ENCODE results near the gene EIF4ENIF1. TPM values are rescaled to one million over a fixed set of nuclear protein-coding genes. Genes with fewer than 3 reads are reported as not detected.
"Not testable (repeated sequence)": the region's sequence is repeated elsewhere in the genome, so short reads cannot be mapped to it uniquely, and the experiment has no call there.

Gene EIF4ENIF1
- total RNA-seq, 1 donor from 2014 or later = 27.2 TPM

GRCh38 chr22:31530823-31531195 lies 41.2 kb upstream of the EIF4ENIF1 start:
- Histone ChIP-seq H3K4me3 (no peak overlapping the region), H3K27me3 (no peaks in the 10 kb centered on the region), H3K36me3 (peaks cover 12% of the 10 kb centered on the region), H3K9me3 (no peaks in the 10 kb centered on the region), H3K4me1 (no peaks in the 10 kb centered on the region), H3K27ac (no peak overlapping the region)
- ATAC-seq (no peak), DNase-seq (no peak)
- TF ChIP-seq CTCF (IDR thresholded peaks at IDR 0.05) = no peak
- intact Hi-C loops (cut with DNase I) = no loop called here

GRCh38 chr22:31526270-31526669 lies 36.6 kb upstream of the EIF4ENIF1 start:
- intact Hi-C loops (cut with DNase I) = no loop called here
- H3K9me3 ChIP-seq = no peaks in the 10 kb centered on the region
- no peak for TF ChIP-seq CTCF (IDR thresholded peaks at IDR 0.05)
- no peaks in the 10 kb centered on the region for H3K4me1 ChIP-seq
- DNase-seq (no peak), ATAC-seq (no peak)
- H3K4me3 ChIP-seq = no peak overlapping the region
- no peak overlapping the region for H3K27ac ChIP-seq
- peaks cover 12% of the 10 kb centered on the region for H3K36me3 ChIP-seq
- H3K27me3 ChIP-seq = no peaks in the 10 kb centered on the region

- H3K27me3 ChIP-seq; intact Hi-C loops (cut with DNase I); DNase-seq; H3K4me3 ChIP-seq; H3K9me3 ChIP-seq; H3K36me3 ChIP-seq; H3K4me1 ChIP-seq; ATAC-seq; H3K27ac ChIP-seq: not testable (repeated sequence)
These were observed 34.5 kb upstream of the EIF4ENIF1 start for GRCh38 chr22:31524132-31524531.

- H3K27me3 ChIP-seq = no peaks in the 10 kb centered on the region
- no peak for DNase-seq
- no peaks in the 10 kb centered on the region for H3K4me1 ChIP-seq
- no peak overlapping the region for H3K4me3 ChIP-seq
- H3K9me3 ChIP-seq = no peaks in the 10 kb centered on the region
- ATAC-seq = no peak
- no peak overlapping the region for H3K27ac ChIP-seq
- intact Hi-C loops (cut with DNase I) = no loop called here
- no peak for TF ChIP-seq CTCF (IDR thresholded peaks at IDR 0.05)
- H3K36me3 ChIP-seq = no peaks in the 10 kb centered on the region
These were observed 30.4 kb upstream of the EIF4ENIF1 start for GRCh38 chr22:31520051-31520450.

- no peak for DNase-seq
- Histone ChIP-seq H3K9me3 (no peaks in the 10 kb centered on the region), H3K36me3 (peaks cover 11% of the 10 kb centered on the region), H3K27me3 (no peaks in the 10 kb centered on the region), H3K4me3 (no peak overlapping the region), H3K4me1 (no peaks in the 10 kb centered on the region), H3K27ac (no peak overlapping the region)
- ATAC-seq = no peak
- intact Hi-C loops (cut with DNase I) = no loop called here
- no peak for TF ChIP-seq CTCF (IDR thresholded peaks at IDR 0.05)
These were observed 19.6 kb upstream of the EIF4ENIF1 start for GRCh38 chr22:31509061-31509762.

- no peaks in the 10 kb centered on the region for H3K4me1 ChIP-seq
- DNase-seq = no peak
- H3K9me3 ChIP-seq = no peaks in the 10 kb centered on the region
- H3K27ac ChIP-seq = no peak overlapping the region
- no peak for ATAC-seq
- intact Hi-C loops (cut with DNase I) = no loop called here
- no peak overlapping the region for H3K4me3 ChIP-seq
- H3K36me3 ChIP-seq = peaks cover 11% of the 10 kb centered on the region
- no peak for TF ChIP-seq CTCF (IDR thresholded peaks at IDR 0.05)
- no peaks in the 10 kb centered on the region for H3K27me3 ChIP-seq
These were observed 18.9 kb upstream of the EIF4ENIF1 start for GRCh38 chr22:31508536-31508935.

GRCh38 chr22:31507517-31507916 lies 17.9 kb upstream of the EIF4ENIF1 start:
- H3K27me3 ChIP-seq; intact Hi-C loops (cut with DNase I); H3K4me1 ChIP-seq; H3K4me3 ChIP-seq; H3K27ac ChIP-seq; ATAC-seq; H3K9me3 ChIP-seq; DNase-seq: not testable (repeated sequence)
- H3K36me3 ChIP-seq = peaks cover 11% of the 10 kb centered on the region

Measured in upper lobe of right lung (tissue), 1 donor.